Upper lobe of right lung (tissue), 1 donor: ENCODE data around the gene RFTN1. TPM values are rescaled to one million over a fixed set of nuclear protein-coding genes. Genes with fewer than 3 reads are reported as not detected.

Experiments used
- ATAC-seq: fragments of 200-7000 bp; cut with Tn5 transposase; one replicate; pipeline ENCODE4 v1.9.1; 2020; ENCODE audit warnings: mild to moderate bottlenecking, moderate library complexity
- DNase-seq: peaks from one replicate; pipeline ENCODE4 v3.0.0-alpha.2; 2020
- H3K27ac ChIP-seq: fragments of 200-600 bp; one replicate; pipeline ENCODE4 v1.8.0; 2022
- H3K27me3 ChIP-seq: fragments of 200-600 bp; one replicate; pipeline ENCODE4 v1.8.0; 2022; ENCODE audit warnings: mild to moderate bottlenecking
- H3K36me3 ChIP-seq: fragments of 200-600 bp; one replicate; pipeline ENCODE4 v1.8.0; 2022
- H3K4me1 ChIP-seq: fragments of 200-600 bp; one replicate; pipeline ENCODE4 v1.8.0; 2022
- H3K4me3 ChIP-seq: fragments of 200-600 bp; one replicate; pipeline ENCODE4 v1.8.0; 2022; ENCODE audit warnings: mild to moderate bottlenecking
- H3K9me3 ChIP-seq: fragments of 200-600 bp; one replicate; pipeline ENCODE4 v1.8.0; 2022
- CTCF ChIP-seq: fragments of 200-600 bp; IDR thresholded peaks from one replicate; pipeline ENCODE4 v1.8.0; 2022; ENCODE audit warnings: antibody characterized with exemption
- intact Hi-C: fragments of 100-400 bp; cut with DNase I; formaldehyde crosslinking; loops from one replicate; pipeline ENCODE4 v1.11.0; 2022
- total RNA-seq: library from RNA; stranded (reverse); fragmentation: NEBNext Ultra II Directional; extraction: Animal tissue kit (Norgen Biotek cat#: 25700); gene quantifications from one replicate; pipeline ENCODE4 v1.2.1, GENCODE V29; 2021
- donor health status: DM: no; HTN: yes; CAD: no; lungs with severe emphysema.

Gene RFTN1
- total RNA-seq, 1 donor from 2014 or later = 69.4 TPM

GRCh38 chr3:16504242-16504641 is 9.3 kb downstream of the RFTN1 start:
- ATAC-seq (peak; percentile 48), DNase-seq (no peak)
- intact Hi-C loops = no loop called here
- Histone ChIP-seq H3K4me3 (no peak overlapping the region), H3K27ac (no peak overlapping the region), H3K4me1 (peaks cover 23% of the 10 kb centered on the region), H3K27me3 (no peaks in the 10 kb centered on the region), H3K9me3 (no peaks in the 10 kb centered on the region), H3K36me3 (peaks cover 6% of the 10 kb centered on the region)
- TF ChIP-seq CTCF = no peak

- no peak overlapping the region for H3K27ac ChIP-seq
- intact Hi-C loops = no loop called here
- no peak overlapping the region for H3K4me3 ChIP-seq
- peaks cover 18% of the 10 kb centered on the region for H3K4me1 ChIP-seq
- TF ChIP-seq CTCF = no peak
- no peak for ATAC-seq
- no peak for DNase-seq
- H3K27me3 ChIP-seq = no peaks in the 10 kb centered on the region
- peaks cover 6% of the 10 kb centered on the region for H3K36me3 ChIP-seq
- no peaks in the 10 kb centered on the region for H3K9me3 ChIP-seq
These were observed 10.2 kb downstream of the RFTN1 start for GRCh38 chr3:16503191-16503776.

GRCh38 chr3:16502347-16502908 is 11.1 kb downstream of the RFTN1 start:
- TF ChIP-seq CTCF = no peak
- no peak for DNase-seq
- H3K27ac ChIP-seq = no peak overlapping the region
- intact Hi-C loops = no loop called here
- peaks cover 13% of the 10 kb centered on the region for H3K4me1 ChIP-seq
- H3K27me3 ChIP-seq = no peaks in the 10 kb centered on the region
- no peak for ATAC-seq
- H3K36me3 ChIP-seq = peaks cover 6% of the 10 kb centered on the region
- H3K9me3 ChIP-seq = no peaks in the 10 kb centered on the region
- H3K4me3 ChIP-seq = no peak overlapping the region

- ATAC-seq = no peak
These were observed 12.1 kb downstream of the RFTN1 start for GRCh38 chr3:16501376-16501775.

GRCh38 chr3:16500911-16501310 is 12.6 kb downstream of the RFTN1 start:
- Histone ChIP-seq H3K36me3 (peaks cover 6% of the 10 kb centered on the region), H3K4me3 (no peak overlapping the region), H3K9me3 (no peaks in the 10 kb centered on the region), H3K27ac (no peak overlapping the region), H3K27me3 (no peaks in the 10 kb centered on the region), H3K4me1 (peaks cover 13% of the 10 kb centered on the region)
- no peak for DNase-seq
- intact Hi-C loops = no loop called here
- TF ChIP-seq CTCF = no peak
- ATAC-seq = no peak

More at GRCh38 chr3:16501376-16501775, 12.1 kb downstream of the RFTN1 start:
- Histone ChIP-seq H3K4me3 (no peak overlapping the region), H3K27ac (no peak overlapping the region), H3K9me3 (no peaks in the 10 kb centered on the region), H3K4me1 (peaks cover 13% of the 10 kb centered on the region), H3K36me3 (peaks cover 6% of the 10 kb centered on the region), H3K27me3 (no peaks in the 10 kb centered on the region)
- DNase-seq = no peak
- TF ChIP-seq CTCF = no peak
- intact Hi-C loops = no loop called here

GRCh38 chr3:16500093-16500492 is 13.4 kb downstream of the RFTN1 start:
- DNase-seq (no peak), ATAC-seq (no peak)
- H3K9me3 ChIP-seq = no peaks in the 10 kb centered on the region
- no peak for TF ChIP-seq CTCF
- H3K4me1 ChIP-seq = peaks cover 20% of the 10 kb centered on the region
- intact Hi-C loops = no loop called here
- no peak overlapping the region for H3K27ac ChIP-seq
- H3K4me3 ChIP-seq = no peak overlapping the region
- no peaks in the 10 kb centered on the region for H3K27me3 ChIP-seq
- peaks cover 6% of the 10 kb centered on the region for H3K36me3 ChIP-seq
